HL-60 (cell line): Measurements from ENCODE around the gene MYL10.

Experiments
- DNase-seq, 2 experiments: peaks; one replicate each; pipeline ENCODE4 v3.0.0-alpha.2; 2010 to 2020; ENCODE audit warnings: low read depth in 1 of 2, low spot score in 1 of 2
- H3K27ac ChIP-seq: fragments of 250-450 bp; sonication (Bioruptor Pico); replicated peaks from 2 replicates; pipeline ENCODE4 v1.5.1; 2020; ENCODE audit warnings: mild to moderate bottlenecking, moderate library complexity
- H3K27me3 ChIP-seq: fragments of 250-450 bp; sonication (Bioruptor Pico); 2 replicates; pipeline ENCODE4 v1.5.1; 2021; ENCODE audit warnings: mild to moderate bottlenecking, moderate library complexity; ENCODE audit not compliant: insufficient read depth, poor library complexity, severe bottlenecking
- H3K4me3 ChIP-seq: replicated peaks from 2 replicates; pipeline ENCODE4 v1.5.1; 2011; ENCODE audit warnings: mild to moderate bottlenecking, control low read depth, low read length; ENCODE audit not compliant: insufficient read depth
- CTCF ChIP-seq: IDR thresholded peaks from one replicate; pipeline ENCODE4 v1.5.1; 2011; ENCODE audit warnings: low read length, control low read depth, inconsistent platforms; ENCODE audit not compliant: insufficient read depth
- GABPA ChIP-seq: IDR thresholded peaks from 2 replicates; pipeline ENCODE4 v1.6.1; 2012; ENCODE audit warnings: low read depth
- POLR2AphosphoS5 ChIP-seq: IDR thresholded peaks from 2 replicates; pipeline ENCODE4 v1.6.1; 2012; ENCODE audit warnings: low read depth
- REST ChIP-seq: IDR thresholded peaks from 2 replicates; pipeline ENCODE4 v1.6.1; 2012; ENCODE audit warnings: low read depth; ENCODE audit not compliant: insufficient replicate concordance
- SPI1 ChIP-seq: IDR thresholded peaks from 2 replicates; pipeline ENCODE4 v1.6.1; 2012; ENCODE audit warnings: low read depth, mild to moderate bottlenecking, borderline replicate concordance

MYL10 gene

GRCh38 chr7:101635484-101635883, 6.4 kb upstream of the MYL10 start:
- H3K27me3 ChIP-seq: no peaks in the 10 kb centered on the region
- H3K4me3 ChIP-seq: no peak overlapping the region
- no peak for DNase-seq
- H3K27ac ChIP-seq: no peak overlapping the region
- no peak for TF ChIP-seq POLR2AphosphoS5
- no peak for TF ChIP-seq REST
- no peak for TF ChIP-seq CTCF

- no peak for TF ChIP-seq CTCF
- no peak for TF ChIP-seq SPI1
- TF ChIP-seq REST: no peak
- TF ChIP-seq GABPA: no peak
- TF ChIP-seq POLR2AphosphoS5: no peak
- H3K27ac ChIP-seq: no peak overlapping the region
- no peaks in the 10 kb centered on the region for H3K27me3 ChIP-seq
- no peak for DNase-seq
- H3K4me3 ChIP-seq: no peak overlapping the region
Measured at GRCh38 chr7:101634196-101634717, 5.2 kb upstream of the MYL10 start.

GRCh38 chr7:101633511-101633910, 4.4 kb upstream of the MYL10 start:
- no peak overlapping the region for H3K4me3 ChIP-seq
- TF ChIP-seq REST: no peak
- no peak for TF ChIP-seq POLR2AphosphoS5
- no peak for TF ChIP-seq CTCF
- H3K27ac ChIP-seq: no peak overlapping the region
- no peak for DNase-seq
- no peaks in the 10 kb centered on the region for H3K27me3 ChIP-seq
